Uterus (tissue), 4 donors: ENCODE measurements around the gene TLR10. TPM values are rescaled to one million over a fixed set of nuclear protein-coding genes. Genes with fewer than 3 reads are reported as not detected.

Source experiments
- DNase-seq, 2 donors: peaks; one replicate each; pipeline ENCODE4 v3.0.0-alpha.2; 2019 to 2020
- H3K27ac ChIP-seq, 2 donors: fragments of 200-600 bp; sonication (generic); 1 replicate in 1 of 2; 2 replicates in 1 of 2; pipeline ENCODE4 v1.5.1; 2016 to 2018
- H3K27me3 ChIP-seq, 2 donors: fragments of 200-600 bp; sonication (generic); one replicate each; pipeline ENCODE4 v1.5.1; 2018 to 2019; ENCODE audit warnings: control low read depth in 1 of 2
- H3K36me3 ChIP-seq, 2 donors: fragments of 200-600 bp; sonication (generic); one replicate each; pipeline ENCODE4 v1.5.1; 2019; ENCODE audit warnings: control low read depth in 1 of 2
- H3K4me1 ChIP-seq, 2 donors: fragments of 200-600 bp; sonication (generic); one replicate each; pipeline ENCODE4 v1.5.1; 2018 to 2019; ENCODE audit warnings: control low read depth in 1 of 2
- H3K4me3 ChIP-seq, 2 donors: fragments of 200-600 bp; sonication (generic); 1 replicate in 1 of 2; 2 replicates in 1 of 2; pipeline ENCODE4 v1.5.1; 2018 to 2019; ENCODE audit warnings: mild to moderate bottlenecking in 1 of 2
- H3K9me3 ChIP-seq, 2 donors: fragments of 200-600 bp; sonication (generic); one replicate each; pipeline ENCODE4 v1.5.1; 2019; ENCODE audit warnings: control low read depth in 1 of 2
- POLR2A ChIP-seq, 2 donors: fragments of 450-650 bp; IDR thresholded peaks; one replicate each; pipeline ENCODE4 v1.6.1; 2016; ENCODE audit warnings: antibody characterized with exemption in 2 of 2, mild to moderate bottlenecking in 1 of 2, moderate library complexity in 1 of 2
- intact Hi-C: fragments of 100-400 bp; cut with DNase I; formaldehyde crosslinking; loops from one replicate; pipeline ENCODE4 v1.15.1; 2023; ENCODE audit warnings: low total_unique reads
- total RNA-seq, 4 donors: library from RNA; depleted of rRNA in 3 of 4; stranded (reverse); fragments of >200 nt in 3 of 4; gene quantifications; one replicate each; pipeline versions ENCODE4 v1.1.0 to v1.2.4, GENCODE V29; 2014 to 2023
- TF ChIP-seq, protein P1 (sequence below), 4 experiments: fragments of 200-600 bp in 2 of 4; fragments of 450-650 bp in 2 of 4; sonication (generic) in 2 of 4; IDR thresholded peaks; one replicate each; pipeline ENCODE4 v1.5.1; 2016 to 2019; ENCODE audit warnings: antibody characterized with exemption in 4 of 4, mild to moderate bottlenecking in 2 of 4, moderate library complexity in 1 of 4
- donor health status: DM: yes; HTN: yes; CAD: no.

TLR10 gene
- total RNA-seq, 4 donors from 2014 or later = 2.0 TPM; not detected in 3

DNA sequence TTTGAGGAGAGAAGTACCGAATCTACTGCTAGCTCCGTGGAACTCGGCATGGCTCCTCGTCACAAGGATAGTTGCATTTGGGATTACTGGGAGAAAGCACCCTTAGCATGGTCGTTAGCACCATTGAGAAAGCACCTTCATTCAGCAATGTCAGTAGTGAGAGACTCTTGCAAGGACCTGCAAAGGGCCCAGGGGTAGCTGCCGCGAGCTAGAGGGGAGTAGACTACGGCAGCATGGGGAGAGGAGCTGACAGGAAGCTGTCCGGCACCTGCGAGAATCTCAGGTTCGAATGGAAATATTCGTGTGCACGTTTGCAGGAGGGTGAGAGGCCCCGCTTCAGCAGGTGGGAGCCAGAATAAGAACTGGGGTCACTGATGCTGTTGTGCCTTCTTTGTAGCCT, 20.2 kb downstream of the TLR10 start:
- intact Hi-C loops = no loop called here
- no peak overlapping the region for H3K27ac ChIP-seq
- H3K4me1 ChIP-seq = no peaks in the 10 kb centered on the region
- no peak overlapping the region for H3K4me3 ChIP-seq
- no peaks in the 10 kb centered on the region for H3K27me3 ChIP-seq
- DNase-seq = no peak
- no peaks in the 10 kb centered on the region for H3K9me3 ChIP-seq
- TF ChIP-seq, protein P1, sequence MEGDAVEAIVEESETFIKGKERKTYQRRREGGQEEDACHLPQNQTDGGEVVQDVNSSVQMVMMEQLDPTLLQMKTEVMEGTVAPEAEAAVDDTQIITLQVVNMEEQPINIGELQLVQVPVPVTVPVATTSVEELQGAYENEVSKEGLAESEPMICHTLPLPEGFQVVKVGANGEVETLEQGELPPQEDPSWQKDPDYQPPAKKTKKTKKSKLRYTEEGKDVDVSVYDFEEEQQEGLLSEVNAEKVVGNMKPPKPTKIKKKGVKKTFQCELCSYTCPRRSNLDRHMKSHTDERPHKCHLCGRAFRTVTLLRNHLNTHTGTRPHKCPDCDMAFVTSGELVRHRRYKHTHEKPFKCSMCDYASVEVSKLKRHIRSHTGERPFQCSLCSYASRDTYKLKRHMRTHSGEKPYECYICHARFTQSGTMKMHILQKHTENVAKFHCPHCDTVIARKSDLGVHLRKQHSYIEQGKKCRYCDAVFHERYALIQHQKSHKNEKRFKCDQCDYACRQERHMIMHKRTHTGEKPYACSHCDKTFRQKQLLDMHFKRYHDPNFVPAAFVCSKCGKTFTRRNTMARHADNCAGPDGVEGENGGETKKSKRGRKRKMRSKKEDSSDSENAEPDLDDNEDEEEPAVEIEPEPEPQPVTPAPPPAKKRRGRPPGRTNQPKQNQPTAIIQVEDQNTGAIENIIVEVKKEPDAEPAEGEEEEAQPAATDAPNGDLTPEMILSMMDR (IDR thresholded peaks at IDR 0.05) = no peak
- TF ChIP-seq POLR2A (IDR thresholded peaks at IDR 0.05) = no peak
- H3K36me3 ChIP-seq = no peaks in the 10 kb centered on the region

DNA sequence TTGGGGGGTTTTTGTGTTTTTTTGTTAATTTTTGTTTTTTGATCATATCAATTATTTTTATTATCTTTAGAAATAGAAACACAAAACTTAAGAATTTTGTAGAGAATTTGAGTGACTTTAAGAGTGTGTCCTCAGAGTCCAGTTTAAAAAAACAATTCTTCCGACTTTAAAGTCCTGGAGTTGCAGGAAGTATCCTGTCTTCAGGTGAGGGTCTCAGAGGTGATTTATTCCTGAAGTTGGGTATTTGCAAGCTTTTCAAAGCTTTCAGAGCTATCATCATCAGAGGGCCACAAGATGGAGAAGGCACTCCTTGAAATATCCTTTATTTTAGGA, 23.0 kb downstream of the TLR10 start:
- no peaks in the 10 kb centered on the region for H3K36me3 ChIP-seq
- H3K27ac ChIP-seq = no peak overlapping the region
- H3K4me1 ChIP-seq = no peaks in the 10 kb centered on the region
- H3K4me3 ChIP-seq = no peak overlapping the region
- intact Hi-C loops = no loop called here
- DNase-seq = no peak
- TF ChIP-seq, protein P1 (IDR thresholded peaks at IDR 0.05) = no peak
- TF ChIP-seq POLR2A (IDR thresholded peaks at IDR 0.05) = no peak
- H3K27me3 ChIP-seq = no peaks in the 10 kb centered on the region
- H3K9me3 ChIP-seq = no peaks in the 10 kb centered on the region

DNA sequence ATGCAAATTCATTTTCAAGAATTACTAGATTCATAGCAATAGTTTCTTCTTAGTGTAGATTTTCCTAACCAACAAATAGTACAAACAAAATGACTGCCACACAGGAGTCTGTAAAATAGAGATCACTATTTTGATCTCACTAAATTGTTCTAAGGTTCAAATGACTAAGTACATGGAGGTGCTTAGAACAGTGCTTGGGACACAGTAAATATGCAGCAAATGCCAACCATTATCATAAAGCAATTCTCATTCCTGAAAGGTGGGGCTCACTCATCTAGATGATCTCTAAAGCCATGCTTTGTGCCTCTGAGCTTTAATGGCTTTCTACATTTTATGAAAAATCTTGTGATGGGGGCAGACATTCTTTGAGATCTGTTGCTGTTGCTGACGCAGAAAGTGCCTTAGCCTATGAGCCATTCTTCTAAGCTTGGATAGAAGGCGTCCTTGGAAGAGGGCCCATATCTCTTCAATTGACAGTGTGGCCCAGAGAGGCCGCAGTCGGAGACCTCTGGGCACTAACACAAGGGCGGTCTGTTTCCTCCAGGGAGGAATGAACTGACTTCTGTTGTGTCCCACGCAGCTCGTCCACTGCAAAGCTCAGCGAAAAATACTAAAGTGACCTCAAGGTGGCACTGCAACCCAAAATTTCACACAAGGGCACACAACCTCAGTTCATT, 23.5 kb downstream of the TLR10 start:
- intact Hi-C loops = no loop called here
- DNase-seq = peak; percentile 64 to 71
- no peaks in the 10 kb centered on the region for H3K27me3 ChIP-seq
- H3K36me3 ChIP-seq = no peaks in the 10 kb centered on the region
- H3K27ac ChIP-seq = peak overlapping the region in 1 of 2 donors; percentile 33
- H3K4me1 ChIP-seq = no peaks in the 10 kb centered on the region
- no peak overlapping the region for H3K4me3 ChIP-seq
- TF ChIP-seq POLR2A (IDR thresholded peaks at IDR 0.05) = no peak
- TF ChIP-seq, protein P1 (IDR thresholded peaks at IDR 0.05) = peak; percentile 54 to 73 (median 72)
- H3K9me3 ChIP-seq = no peaks in the 10 kb centered on the region

DNA sequence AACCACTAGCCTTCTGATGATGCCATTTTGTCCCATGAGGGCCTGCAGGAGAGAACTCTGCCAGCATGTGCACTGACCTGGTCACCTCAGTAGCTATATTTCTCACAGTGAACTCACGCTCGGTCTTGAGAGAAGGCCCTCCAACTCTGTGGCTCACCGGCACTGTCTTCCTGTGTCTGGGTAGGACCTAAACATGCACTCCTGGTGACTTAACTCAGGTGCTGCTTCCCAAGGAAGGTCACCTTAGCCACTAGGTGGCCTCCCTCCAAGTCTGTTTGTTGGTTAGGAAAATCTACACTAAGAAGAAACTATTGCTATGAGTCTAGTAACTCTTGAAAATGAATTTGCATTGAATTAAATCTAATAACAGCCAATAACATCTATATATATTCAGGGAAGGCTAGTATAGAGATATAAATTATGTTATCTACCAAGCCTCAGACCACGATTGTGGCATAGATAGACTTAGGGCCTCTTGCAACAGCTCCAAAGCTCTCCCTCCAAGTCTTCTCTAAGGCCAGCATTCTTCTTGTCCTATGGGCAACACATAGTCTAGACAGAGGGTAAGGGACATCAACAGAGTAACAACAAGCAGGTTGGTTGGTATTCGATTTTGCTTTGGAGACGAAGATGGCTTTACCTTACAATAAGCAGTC, 24.7 kb downstream of the TLR10 start:
- intact Hi-C loops = no loop called here
- TF ChIP-seq POLR2A (IDR thresholded peaks at IDR 0.05) = no peak
- TF ChIP-seq, protein P1 (IDR thresholded peaks at IDR 0.05) = no peak
- Histone ChIP-seq H3K4me1 (no peaks in the 10 kb centered on the region), H3K27ac (no peak overlapping the region), H3K9me3 (no peaks in the 10 kb centered on the region), H3K4me3 (no peak overlapping the region), H3K36me3 (no peaks in the 10 kb centered on the region), H3K27me3 (no peaks in the 10 kb centered on the region)
- no peak for DNase-seq
